PFSK-1 (cell line): ENCODE data around the gene SASH3.

Experiments used
- POLR2AphosphoS5 ChIP-seq: IDR thresholded peaks from 2 replicates; pipeline ENCODE4 v1.6.1; 2012; ENCODE audit warnings: low read depth, mild to moderate bottlenecking, control low read depth, low read length, moderate library complexity
- TF ChIP-seq, protein P1 (sequence below), 2 experiments: IDR thresholded peaks; 2 replicates each; pipeline versions ENCODE4 v1.6.1 to v1.8.0; 2011 to 2012; ENCODE audit warnings: low read depth in 2 of 2, low read length in 2 of 2, control low read depth in 1 of 2, inconsistent platforms in 1 of 2, mild to moderate bottlenecking in 1 of 2, moderate library complexity in 1 of 2; ENCODE audit not compliant: insufficient read depth in 1 of 2

DNA sequence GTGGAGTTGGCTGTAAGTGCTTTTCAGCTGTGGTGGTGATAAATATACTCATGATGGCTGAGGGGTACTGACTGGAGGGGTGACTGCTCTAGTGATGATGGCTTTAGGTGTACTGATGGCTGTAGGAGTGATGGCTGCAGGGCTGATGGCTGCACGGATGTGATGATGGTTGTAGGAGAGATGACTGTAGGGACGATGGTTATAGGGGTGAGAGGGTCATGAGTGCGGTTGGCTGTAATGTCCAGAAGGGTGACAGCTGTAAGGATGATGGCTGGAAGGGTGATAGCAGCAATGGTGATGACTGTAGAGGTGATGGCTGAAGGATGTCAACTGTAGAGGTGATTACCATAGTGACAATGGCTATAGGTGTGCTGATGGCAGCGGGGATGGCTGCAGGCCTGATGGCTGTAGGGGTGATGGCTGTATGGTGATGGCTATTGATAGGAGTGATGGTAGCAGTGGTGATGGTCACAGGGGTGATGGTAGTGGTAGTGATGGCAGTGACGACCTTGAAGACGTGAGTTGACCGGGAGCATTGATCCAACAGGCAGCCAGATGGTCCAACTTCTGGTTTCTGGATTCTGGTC, 570 bp upstream of the SASH3 start:
- TF ChIP-seq POLR2AphosphoS5 = no peak
- TF ChIP-seq, protein P1, sequence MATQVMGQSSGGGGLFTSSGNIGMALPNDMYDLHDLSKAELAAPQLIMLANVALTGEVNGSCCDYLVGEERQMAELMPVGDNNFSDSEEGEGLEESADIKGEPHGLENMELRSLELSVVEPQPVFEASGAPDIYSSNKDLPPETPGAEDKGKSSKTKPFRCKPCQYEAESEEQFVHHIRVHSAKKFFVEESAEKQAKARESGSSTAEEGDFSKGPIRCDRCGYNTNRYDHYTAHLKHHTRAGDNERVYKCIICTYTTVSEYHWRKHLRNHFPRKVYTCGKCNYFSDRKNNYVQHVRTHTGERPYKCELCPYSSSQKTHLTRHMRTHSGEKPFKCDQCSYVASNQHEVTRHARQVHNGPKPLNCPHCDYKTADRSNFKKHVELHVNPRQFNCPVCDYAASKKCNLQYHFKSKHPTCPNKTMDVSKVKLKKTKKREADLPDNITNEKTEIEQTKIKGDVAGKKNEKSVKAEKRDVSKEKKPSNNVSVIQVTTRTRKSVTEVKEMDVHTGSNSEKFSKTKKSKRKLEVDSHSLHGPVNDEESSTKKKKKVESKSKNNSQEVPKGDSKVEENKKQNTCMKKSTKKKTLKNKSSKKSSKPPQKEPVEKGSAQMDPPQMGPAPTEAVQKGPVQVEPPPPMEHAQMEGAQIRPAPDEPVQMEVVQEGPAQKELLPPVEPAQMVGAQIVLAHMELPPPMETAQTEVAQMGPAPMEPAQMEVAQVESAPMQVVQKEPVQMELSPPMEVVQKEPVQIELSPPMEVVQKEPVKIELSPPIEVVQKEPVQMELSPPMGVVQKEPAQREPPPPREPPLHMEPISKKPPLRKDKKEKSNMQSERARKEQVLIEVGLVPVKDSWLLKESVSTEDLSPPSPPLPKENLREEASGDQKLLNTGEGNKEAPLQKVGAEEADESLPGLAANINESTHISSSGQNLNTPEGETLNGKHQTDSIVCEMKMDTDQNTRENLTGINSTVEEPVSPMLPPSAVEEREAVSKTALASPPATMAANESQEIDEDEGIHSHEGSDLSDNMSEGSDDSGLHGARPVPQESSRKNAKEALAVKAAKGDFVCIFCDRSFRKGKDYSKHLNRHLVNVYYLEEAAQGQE (IDR thresholded peaks at IDR 0.05; ENCODE audit: insufficient read depth in 1 of 2, low read depth in 2 of 2, low read length in 2 of 2) = no peak
